SKM-1 (cell line): ENCODE measurements around the gene MFAP2.
"Not testable (repeated sequence)": the region's sequence is repeated elsewhere in the genome, so short reads cannot be mapped to it uniquely, and the experiment has no call there.

ENCODE experiments used
- DNase-seq: peaks from one replicate; lab custom pipeline; 2025; ENCODE audit not compliant: unreplicated experiment; lab: John Stamatoyannopoulos, UW

MFAP2 gene

GRCh38 chr1:16965486-16966067, 14.8 kb downstream of the MFAP2 start:
- no peak for DNase-seq

- DNase-seq = not testable (repeated sequence)
These were observed 16.3 kb downstream of the MFAP2 start for GRCh38 chr1:16964169-16964568.

- no peak for DNase-seq
These were observed 18.9 kb downstream of the MFAP2 start for GRCh38 chr1:16961297-16962133.

- DNase-seq = peak; percentile 28
These were observed 19.7 kb downstream of the MFAP2 start for GRCh38 chr1:16960560-16961296.

DNA sequence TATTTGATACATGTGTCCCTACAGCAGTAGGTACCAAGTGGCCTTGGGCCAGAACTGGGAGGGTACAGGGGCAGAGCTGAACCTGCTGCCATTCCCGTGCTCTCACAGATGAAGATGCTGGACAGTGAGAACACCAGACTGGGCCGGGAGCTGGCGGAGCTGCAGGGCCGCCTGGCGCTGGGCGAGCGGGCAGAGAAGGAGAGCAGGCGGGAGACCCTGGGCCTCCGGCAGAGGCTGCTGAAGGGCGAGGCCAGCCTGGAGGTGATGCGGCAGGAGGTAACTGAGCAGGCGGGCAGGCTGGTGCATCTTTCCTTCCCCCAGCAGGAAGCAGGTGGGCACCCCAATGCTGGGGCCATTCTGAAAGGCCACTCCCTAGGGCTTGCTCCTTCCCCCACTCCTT, 21.9 kb downstream of the MFAP2 start:
- DNase-seq = no peak

GRCh38 chr1:16957731-16958130, 22.7 kb downstream of the MFAP2 start:
- no peak for DNase-seq

- no peak for DNase-seq
These were observed 23.6 kb downstream of the MFAP2 start for GRCh38 chr1:16956775-16957174.

GRCh38 chr1:16955186-16955585, 25.2 kb downstream of the MFAP2 start:
- DNase-seq = no peak

- DNase-seq = no peak
These were observed 25.8 kb downstream of the MFAP2 start for GRCh38 chr1:16954579-16954978.

- not testable (repeated sequence) for DNase-seq
These were observed 28.0 kb downstream of the MFAP2 start for GRCh38 chr1:16952376-16952775.

- DNase-seq = not testable (repeated sequence)
These were observed 31.4 kb downstream of the MFAP2 start for GRCh38 chr1:16949026-16949425.

GRCh38 chr1:16948282-16948891, 32.0 kb downstream of the MFAP2 start:
- DNase-seq = not testable (repeated sequence)

- no peak for DNase-seq
These were observed 33.8 kb downstream of the MFAP2 start for GRCh38 chr1:16946646-16947045.

DNA sequence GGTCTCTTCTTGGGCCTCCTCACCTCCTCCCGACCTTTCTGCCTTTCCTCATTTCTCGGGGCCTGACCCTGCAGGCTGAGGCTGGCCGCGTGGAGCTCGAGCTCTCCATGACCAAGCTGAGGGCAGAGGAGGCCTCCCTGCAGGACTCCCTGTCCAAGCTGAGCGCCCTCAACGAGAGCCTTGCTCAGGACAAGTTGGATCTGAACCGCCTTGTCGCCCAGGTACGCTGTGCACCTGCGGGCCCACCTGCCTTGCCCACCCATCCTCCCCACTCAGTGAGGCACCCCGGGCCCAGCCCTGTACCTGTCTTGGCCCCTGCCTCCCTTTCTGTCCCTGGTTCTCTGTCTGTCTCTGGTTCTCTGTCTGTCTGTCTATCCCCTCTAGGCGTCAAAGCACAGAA, 34.2 kb downstream of the MFAP2 start:
- not testable (repeated sequence) for DNase-seq

DNA sequence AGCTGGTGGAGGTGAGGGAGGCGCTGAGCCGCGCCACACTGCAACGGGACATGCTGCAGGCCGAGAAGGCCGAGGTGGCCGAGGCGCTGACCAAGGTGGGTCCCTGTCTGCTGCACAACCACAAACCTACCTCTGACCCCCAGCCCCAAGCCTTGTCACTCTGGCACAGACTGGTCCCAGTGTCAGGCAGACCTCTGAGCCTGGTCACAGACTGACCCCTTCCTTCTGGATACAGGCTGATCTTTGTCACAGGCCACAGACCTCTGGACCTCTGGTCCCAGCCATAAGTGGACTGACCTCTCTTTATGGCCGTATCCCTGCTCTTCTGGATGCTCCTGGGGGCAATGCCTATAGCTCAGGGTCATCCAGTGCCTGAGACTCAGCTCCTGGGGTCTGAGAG, 34.9 kb downstream of the MFAP2 start:
- DNase-seq = not testable (repeated sequence)

DNA sequence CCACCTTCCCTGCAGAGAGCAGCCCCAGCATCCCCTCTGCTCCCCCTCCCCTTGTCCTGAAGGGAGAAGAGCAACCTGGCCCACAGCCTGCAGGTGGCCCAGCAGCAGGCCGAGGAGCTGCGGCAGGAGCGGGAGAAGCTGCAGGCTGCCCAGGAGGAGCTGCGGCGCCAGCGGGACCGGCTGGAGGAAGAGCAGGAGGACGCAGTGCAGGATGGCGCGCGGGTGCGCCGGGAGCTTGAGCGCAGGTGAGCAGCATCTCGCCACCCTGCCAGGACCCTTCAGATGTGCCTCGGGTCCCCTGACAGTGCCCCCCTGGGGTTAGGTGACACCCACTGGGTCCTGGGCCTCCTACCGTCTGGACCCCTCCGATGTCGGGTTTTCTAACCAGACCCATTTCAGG, 36.4 kb downstream of the MFAP2 start:
- no peak for DNase-seq

GRCh38 chr1:16939386-16940180, 40.8 kb downstream of the MFAP2 start:
- not testable (repeated sequence) for DNase-seq

- DNase-seq = no peak
These were observed 41.8 kb downstream of the MFAP2 start for GRCh38 chr1:16938351-16939321.

DNA sequence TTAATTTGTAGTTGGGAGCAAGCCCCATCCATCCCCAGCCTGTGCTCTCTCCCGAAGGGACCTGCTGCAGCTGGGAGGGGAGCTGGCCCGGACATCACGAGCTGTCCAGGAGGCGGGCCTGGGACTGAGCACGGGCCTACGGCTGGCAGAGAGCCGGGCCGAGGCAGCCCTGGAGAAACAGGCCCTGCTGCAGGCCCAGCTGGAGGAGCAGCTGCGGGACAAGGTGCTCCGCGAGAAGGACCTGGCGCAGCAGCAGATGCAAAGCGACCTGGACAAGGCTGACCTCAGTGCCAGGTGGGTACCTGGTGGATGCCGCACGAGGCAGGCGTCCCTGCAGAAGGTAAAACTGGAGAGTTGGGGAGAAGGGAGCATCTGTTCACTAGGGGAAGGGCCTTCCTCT, 43.8 kb downstream of the MFAP2 start:
- DNase-seq = not testable (repeated sequence)
